GM19467 (cell line): ENCODE results near the gene MAN2A1.

ENCODE experiments used
- ATAC-seq: cut with Tn5 transposase; IDR thresholded peaks from one replicate; pipeline ENCODE4 v1.9.1; 2021; ENCODE audit warnings: mild to moderate bottlenecking, moderate library complexity; ENCODE audit not compliant: unreplicated experiment

MAN2A1 gene

GRCh38 chr5:109704282-109704952, 14.7 kb downstream of the MAN2A1 start:
- ATAC-seq = no peak

DNA sequence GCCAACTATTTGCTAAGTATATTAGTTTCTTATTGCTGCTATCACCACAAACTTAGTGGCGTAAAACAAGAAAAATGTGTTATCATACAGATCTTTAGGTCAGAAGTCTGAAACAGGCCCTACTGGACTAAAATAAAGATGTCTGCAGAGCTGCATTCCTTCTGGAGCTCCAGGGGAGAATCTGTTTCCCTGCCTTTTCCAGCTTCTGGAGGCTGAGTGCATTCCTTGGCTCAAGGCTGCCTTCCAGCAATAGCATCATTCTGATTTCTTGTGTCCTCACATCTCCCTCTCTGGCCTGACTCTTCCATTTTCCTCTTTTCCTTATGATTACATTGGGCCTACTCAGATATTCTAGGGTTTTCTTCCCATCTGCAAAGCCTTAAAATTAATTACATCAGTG, 15.9 kb downstream of the MAN2A1 start:
- no peak for ATAC-seq

DNA sequence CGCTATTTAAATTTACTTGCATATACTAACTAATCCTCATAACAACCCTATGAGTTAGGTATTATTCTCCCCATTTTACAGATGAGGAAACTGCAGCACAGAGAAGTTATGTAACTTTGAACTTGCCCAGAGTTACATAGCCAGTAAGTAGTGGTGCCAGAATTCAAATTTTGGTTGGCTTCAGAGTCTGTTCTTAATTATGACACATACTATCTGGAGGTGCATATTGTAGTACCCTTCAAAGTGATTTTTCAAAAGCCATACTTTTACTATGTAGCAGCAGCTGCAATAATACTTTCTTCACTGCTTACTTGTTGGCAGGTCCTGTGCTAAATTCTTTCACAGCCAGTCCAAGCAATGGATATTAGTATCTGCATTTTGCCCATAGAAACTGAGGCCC, 16.4 kb downstream of the MAN2A1 start:
- no peak for ATAC-seq

GRCh38 chr5:109707531-109707930, 17.8 kb downstream of the MAN2A1 start:
- no peak for ATAC-seq

GRCh38 chr5:109708813-109709212, 19.1 kb downstream of the MAN2A1 start:
- ATAC-seq = no peak

- ATAC-seq = no peak
Observed at GRCh38 chr5:109709225-109709624, 19.5 kb downstream of the MAN2A1 start.

DNA sequence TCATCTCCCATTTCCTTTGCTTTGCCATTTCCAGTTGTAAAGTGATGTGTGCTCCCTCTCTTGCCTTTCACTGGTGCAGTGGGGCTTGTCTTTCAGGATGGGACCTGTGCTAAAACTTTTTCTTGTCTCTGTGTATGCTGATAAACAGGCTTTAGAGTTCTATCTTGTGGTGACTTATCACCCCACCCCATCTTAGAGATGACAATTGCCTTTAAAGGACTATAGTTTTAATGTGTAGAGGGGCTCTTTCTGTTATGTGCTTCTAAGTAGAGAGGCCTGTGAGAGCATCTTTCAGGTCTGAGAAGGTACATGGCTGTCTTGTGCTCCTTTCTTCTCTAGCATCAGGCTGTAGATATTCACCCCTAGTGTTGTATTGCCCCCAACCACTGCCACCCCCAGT, 21.9 kb downstream of the MAN2A1 start:
- ATAC-seq = no peak

GRCh38 chr5:109713453-109713852, 23.7 kb downstream of the MAN2A1 start:
- ATAC-seq = no peak

DNA sequence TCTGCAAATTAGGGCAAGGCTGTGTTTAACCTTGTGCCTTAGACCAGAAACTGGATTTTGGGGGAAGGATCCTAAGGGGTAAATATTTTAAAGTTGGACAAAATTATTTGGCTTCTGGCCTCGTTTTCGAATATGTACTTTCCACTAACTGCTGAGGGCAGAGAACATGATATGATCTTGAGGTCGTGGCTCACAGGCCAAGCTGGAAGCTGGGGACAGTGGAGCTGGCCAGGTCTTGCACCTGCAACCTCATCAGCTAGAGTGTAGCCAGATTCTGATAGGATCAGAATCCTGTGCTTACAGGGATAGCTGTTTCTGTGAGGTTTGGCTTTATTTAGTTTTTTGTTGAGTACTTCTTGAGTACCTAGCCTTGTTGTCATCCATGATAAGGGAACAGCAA, 24.9 kb downstream of the MAN2A1 start:
- no peak for ATAC-seq

GRCh38 chr5:109718216-109718615, 28.5 kb downstream of the MAN2A1 start:
- no peak for ATAC-seq

DNA sequence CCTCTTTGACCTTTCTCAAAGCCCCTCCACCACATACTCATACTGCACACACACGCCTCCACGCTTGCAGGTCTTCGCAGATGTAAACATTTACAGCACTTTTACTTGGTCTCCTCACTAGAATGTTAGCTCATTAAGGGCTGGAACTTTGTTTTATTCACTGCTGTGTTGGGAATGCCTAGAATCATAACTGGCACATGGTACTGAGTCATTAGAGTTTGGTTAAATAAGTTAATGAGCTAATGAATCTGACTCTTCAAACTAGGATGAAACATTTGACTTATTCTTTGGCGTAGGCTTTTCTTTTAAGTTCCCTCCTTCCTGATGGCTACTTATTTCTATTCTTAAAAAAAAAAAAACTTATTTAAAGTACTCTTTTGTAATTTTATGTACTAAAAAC, 28.9 kb downstream of the MAN2A1 start:
- no peak for ATAC-seq

DNA sequence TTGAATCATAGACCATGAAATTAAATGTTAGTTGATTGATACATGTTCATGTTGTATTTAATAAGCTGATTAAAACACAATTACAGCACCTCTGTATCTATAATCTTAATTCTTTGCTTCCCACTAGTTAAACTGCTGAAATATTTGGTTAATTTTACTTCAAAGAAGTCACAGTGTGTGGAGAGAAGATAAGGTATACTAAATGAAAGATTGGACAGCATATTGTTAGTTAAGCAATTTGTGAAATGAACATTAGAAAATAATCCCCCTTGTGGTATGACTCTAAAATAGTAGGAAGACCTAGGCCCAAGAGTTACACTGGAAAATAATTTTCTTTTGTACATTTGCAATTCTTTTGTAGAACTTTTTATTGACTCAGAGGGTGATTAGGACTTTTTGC, 30.3 kb downstream of the MAN2A1 start:
- ATAC-seq = no peak

DNA sequence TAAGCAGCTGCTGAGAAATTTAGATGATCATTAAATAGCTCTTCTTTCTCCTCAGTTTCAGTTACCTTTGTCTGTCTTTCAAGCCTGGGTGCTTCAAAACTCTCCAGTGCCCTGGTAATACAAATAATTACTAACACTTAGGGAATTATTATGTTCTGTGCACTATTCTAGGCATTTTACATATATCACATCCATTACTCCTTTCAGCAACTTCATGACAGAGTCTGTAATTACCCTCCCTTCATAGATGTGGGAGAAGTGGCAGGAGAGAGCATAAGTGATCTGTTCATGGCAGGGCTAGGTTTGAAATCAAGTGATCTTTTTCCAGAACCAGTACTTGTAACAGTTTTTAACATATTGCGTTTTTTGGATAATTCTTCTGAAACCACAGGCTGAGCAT, 32.0 kb downstream of the MAN2A1 start:
- ATAC-seq = no peak

DNA sequence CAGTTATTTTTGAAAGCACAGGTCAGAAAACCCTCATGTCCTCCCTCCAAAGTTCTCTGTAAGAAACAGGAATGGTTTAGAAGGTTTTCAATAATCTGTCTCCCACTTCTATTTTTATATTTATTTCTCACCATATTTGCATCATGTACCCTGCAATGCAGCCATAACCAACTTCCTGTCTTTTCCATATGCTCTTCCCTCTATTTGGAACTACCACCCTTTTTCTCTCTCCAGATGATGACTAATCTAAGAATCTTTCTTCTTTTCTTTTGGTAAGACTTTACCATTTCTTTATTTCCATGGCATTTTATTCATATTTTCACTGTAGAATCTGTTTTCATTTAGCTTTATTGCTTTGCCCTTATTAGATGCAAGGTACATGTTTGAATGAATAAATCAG, 33.9 kb downstream of the MAN2A1 start:
- no peak for ATAC-seq

DNA sequence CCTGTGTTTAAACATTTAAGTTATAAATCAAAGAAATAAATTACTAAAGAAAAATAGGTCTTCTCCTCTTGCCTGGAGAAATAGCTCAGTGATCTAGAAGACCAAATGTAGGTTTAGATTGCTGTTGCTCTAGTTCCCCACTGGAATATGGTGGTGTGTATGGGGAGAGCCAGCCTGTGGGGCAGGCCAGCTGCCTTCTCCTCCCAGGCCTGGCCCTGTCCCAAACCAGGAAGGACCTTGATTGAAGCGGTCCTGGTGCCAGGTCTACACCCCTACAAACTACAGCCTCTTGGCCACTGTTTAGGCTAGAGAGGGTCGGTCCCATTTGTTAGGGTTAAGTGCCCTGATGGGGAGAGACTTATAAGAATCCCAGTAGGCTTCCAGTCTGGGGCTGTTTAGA, 35.4 kb downstream of the MAN2A1 start:
- ATAC-seq = no peak

DNA sequence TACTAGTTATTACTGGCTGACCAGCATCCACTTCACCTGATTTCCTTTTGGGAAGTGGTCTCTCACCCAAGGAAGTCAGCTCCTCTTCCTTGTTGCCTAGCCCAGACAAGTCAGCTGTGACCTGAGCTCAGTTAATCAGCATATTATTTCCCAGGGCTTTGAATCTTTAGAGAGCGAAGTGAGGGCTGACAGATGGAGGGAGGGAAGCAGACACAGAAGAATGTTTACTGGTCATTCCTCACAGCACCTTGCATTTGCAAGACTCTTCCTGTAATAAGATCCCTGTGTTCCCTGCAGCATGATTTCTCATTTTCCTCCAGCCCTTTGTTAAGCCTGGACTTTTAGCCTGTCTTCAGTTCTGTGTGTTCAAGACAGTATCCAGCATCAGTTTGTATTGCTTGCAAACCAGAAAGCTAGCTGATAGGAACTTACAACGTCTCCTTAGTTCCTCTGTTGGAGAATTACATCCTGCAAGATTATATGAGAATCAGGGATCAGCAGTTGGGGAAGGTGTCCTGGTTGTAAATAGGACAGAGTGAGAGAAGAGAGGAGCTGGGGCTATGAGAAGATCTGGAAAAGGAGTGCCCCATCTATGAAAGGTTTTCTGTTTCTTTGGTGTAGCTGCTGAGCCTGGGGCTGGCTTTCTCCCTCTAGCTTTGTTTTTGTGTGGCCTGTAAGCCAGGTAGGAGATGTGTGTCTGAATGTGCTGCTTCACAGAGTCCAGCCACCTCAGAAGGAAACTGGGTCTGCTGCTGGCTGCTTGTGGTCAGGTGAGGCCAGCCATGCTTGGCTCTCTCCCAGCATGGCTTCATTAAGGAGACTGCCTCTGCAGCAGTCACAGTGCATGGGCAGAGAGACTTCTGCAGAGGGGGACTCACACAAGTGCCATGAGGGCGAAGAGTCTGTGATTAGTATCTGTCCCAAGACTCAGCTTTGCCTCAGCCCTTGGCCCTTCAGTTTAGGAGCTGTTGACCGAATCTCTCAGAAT, 50.3 kb downstream of the MAN2A1 start:
- peak; percentile 87 for ATAC-seq

DNA sequence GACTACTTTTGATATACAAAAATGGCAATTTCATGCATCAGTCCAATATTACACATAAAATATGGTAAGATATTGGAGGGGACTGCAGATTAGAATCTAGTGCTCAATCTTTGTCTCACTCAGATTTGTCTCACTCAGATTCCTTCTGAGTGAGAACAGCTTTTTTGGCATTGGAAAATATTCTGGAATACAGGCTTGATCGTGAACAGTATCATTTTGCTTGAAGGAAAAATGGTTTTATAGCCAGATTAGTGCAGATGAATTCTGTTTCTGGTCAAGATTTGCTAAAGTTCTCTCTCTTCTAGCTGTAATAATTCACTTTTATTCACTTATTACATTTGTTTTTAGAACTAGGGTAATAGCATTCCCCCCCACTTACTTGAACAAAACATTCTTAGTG, 51.2 kb downstream of the MAN2A1 start:
- ATAC-seq = no peak

- no peak for ATAC-seq
Observed at GRCh38 chr5:109741390-109741789, 51.7 kb downstream of the MAN2A1 start.

DNA sequence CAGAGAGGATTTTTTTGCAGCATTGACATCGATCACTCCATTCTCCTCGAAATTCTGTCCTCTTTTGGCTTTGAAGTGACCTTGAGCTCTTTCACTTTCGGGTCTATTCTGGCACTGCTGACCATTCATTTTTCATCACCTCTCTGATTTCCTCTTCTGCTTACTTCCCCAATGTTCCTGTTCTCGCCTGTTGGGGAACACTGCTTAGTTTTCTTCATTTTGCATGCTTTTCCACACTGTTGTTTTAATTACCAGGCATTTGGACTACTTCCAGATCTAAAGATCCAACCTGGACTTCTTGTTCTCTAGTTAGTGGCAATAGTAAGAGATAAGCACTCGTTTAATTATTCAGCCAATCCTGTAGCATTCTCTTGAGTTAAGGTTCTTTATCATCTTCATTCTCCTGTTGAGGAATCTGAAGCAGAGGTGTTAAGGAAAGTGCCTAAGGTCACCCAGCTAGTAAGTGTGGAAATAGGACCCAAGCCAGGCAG, 53.4 kb downstream of the MAN2A1 start:
- ATAC-seq = no peak

- ATAC-seq = no peak
Observed at GRCh38 chr5:109743770-109744212, 54.1 kb downstream of the MAN2A1 start.

DNA sequence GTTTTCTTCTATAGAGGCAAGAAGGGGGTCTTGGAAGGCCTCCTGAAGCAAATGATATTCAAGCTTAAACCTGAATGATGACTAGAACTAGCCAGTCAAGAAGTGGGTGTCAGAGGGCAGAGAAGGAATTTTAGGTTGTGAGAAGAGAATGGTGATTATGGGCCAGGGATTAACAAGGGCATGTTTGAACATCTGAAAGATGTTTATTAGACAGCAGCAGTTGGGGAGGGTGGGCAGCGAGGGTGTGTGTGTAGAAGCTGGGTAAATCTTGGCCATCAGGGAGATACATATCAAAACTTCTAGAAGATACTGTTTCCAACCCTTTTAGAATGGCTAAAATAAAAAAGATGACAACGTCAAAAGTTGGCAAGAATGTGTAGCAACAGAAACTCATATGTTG, 54.5 kb downstream of the MAN2A1 start:
- no peak for ATAC-seq

GRCh38 chr5:109748546-109748945, 58.8 kb downstream of the MAN2A1 start:
- no peak for ATAC-seq
